OCI-LY1 (cell line): Measurements from ENCODE around the gene EYA2.

Experiments
- H2AFZ ChIP-seq: fragments of 200-600 bp; sonication (generic), shearing (Covaris generic); 2 replicates; pipeline ENCODE4 v1.6.0; 2014; ENCODE audit warnings: antibody characterized with exemption, mild to moderate bottlenecking, low read length
- H3F3A ChIP-seq: fragments of 200-600 bp; sonication (generic), shearing (Covaris generic); 2 replicates; pipeline ENCODE4 v1.6.0; 2014; ENCODE audit warnings: mild to moderate bottlenecking, antibody characterized with exemption, low read length, moderate library complexity; ENCODE audit not compliant: insufficient read depth
- H3K27ac ChIP-seq: fragments of 200-600 bp; sonication (generic); 2 replicates; pipeline ENCODE4 v1.5.1; 2014; ENCODE audit warnings: low read length, mixed run types, mild to moderate bottlenecking, low read depth; ENCODE audit not compliant: poor library complexity, severe bottlenecking
- H3K27me3 ChIP-seq: fragments of 200-600 bp; sonication (generic); 2 replicates; pipeline ENCODE4 v1.6.0; 2014; ENCODE audit warnings: antibody characterized with exemption, mild to moderate bottlenecking, low read length, moderate library complexity; ENCODE audit not compliant: insufficient read depth
- H3K36me3 ChIP-seq: fragments of 200-600 bp; sonication (generic); 2 replicates; pipeline ENCODE4 v1.6.1; 2014; ENCODE audit warnings: mild to moderate bottlenecking, antibody characterized with exemption, low read length, moderate library complexity, mixed read lengths; ENCODE audit not compliant: insufficient read depth
- H3K4me1 ChIP-seq: fragments of 200-600 bp; sonication (generic); 2 replicates; pipeline ENCODE4 v1.5.1; 2014; ENCODE audit warnings: mild to moderate bottlenecking, low read length, moderate library complexity; ENCODE audit not compliant: insufficient read depth, severe bottlenecking
- H3K4me2 ChIP-seq: fragments of 200-600 bp; sonication (generic), shearing (Covaris generic); 2 replicates; pipeline ENCODE4 v1.6.1; 2014; ENCODE audit warnings: low read length
- H3K4me3 ChIP-seq: fragments of 200-600 bp; sonication (generic); 2 replicates; pipeline ENCODE4 v1.5.1; 2014; ENCODE audit warnings: low read length, low read depth, mild to moderate bottlenecking, mixed read lengths; ENCODE audit not compliant: poor library complexity, severe bottlenecking
- H3K79me2 ChIP-seq: fragments of 200-600 bp; shearing (Covaris generic); 2 replicates; pipeline ENCODE4 v1.6.1; 2016; ENCODE audit warnings: mixed run types, low read length, mixed read lengths; ENCODE audit not compliant: insufficient read depth
- H3K9ac ChIP-seq: fragments of 200-600 bp; sonication (generic), shearing (Covaris generic); 2 replicates; pipeline ENCODE4 v1.6.1; 2014; ENCODE audit warnings: mild to moderate bottlenecking, low read length, mixed read lengths
- H3K9me2 ChIP-seq: fragments of 200-600 bp; sonication (generic), shearing (Covaris generic); 2 replicates; pipeline ENCODE4 v1.6.1; 2014; ENCODE audit warnings: low read depth, mild to moderate bottlenecking, low read length, mixed read lengths
- H3K9me3 ChIP-seq: fragments of 200-600 bp; shearing (Covaris generic); 2 replicates; pipeline ENCODE4 v1.6.1; 2014; ENCODE audit warnings: low read length, mixed read lengths
- H4K20me1 ChIP-seq: fragments of 200-600 bp; sonication (generic), shearing (Covaris generic); 2 replicates; pipeline ENCODE4 v1.6.0; 2016; ENCODE audit warnings: mild to moderate bottlenecking, low read length; ENCODE audit not compliant: insufficient read depth
- CTCF ChIP-seq: fragments of 200-600 bp; sonication (generic), shearing (Covaris generic); IDR thresholded peaks from 2 replicates; pipeline ENCODE4 v1.5.1; 2017; ENCODE audit warnings: mild to moderate bottlenecking, antibody characterized with exemption, low read length, moderate library complexity, mixed read lengths
- EZH2 ChIP-seq: fragments of 200-600 bp; sonication (generic), shearing (Covaris generic); IDR thresholded peaks from 2 replicates; pipeline ENCODE4 v1.8.0; 2017; ENCODE audit warnings: borderline replicate concordance, mixed run types, mild to moderate bottlenecking, antibody characterized with exemption, low read length, moderate library complexity, mixed read lengths

Gene EYA2

GRCh38 chr20:47118641-47119040, 224.0 kb downstream of the EYA2 start:
- Histone ChIP-seq H3K9me3 (no peaks in the 10 kb centered on the region), H3K79me2 (no peaks in the 10 kb centered on the region), H4K20me1 (no peaks in the 10 kb centered on the region), H3K4me2 (no peak overlapping the region), H3K36me3 (no peaks in the 10 kb centered on the region), H2AFZ (no peak overlapping the region), H3K4me3 (no peak overlapping the region), H3K4me1 (no peaks in the 10 kb centered on the region), H3K9me2 (no peaks in the 10 kb centered on the region), H3K9ac (no peak overlapping the region), H3F3A (no peaks in the 10 kb centered on the region), H3K27ac (no peak overlapping the region), H3K27me3 (no peaks in the 10 kb centered on the region)
- no peak for TF ChIP-seq CTCF
- TF ChIP-seq EZH2: no peak

- Histone ChIP-seq H3K9me2 (no peaks in the 10 kb centered on the region), H3K4me1 (no peaks in the 10 kb centered on the region), H3K4me2 (no peak overlapping the region), H2AFZ (no peak overlapping the region), H3K9me3 (no peaks in the 10 kb centered on the region), H3F3A (no peaks in the 10 kb centered on the region), H3K79me2 (no peaks in the 10 kb centered on the region), H3K27ac (no peak overlapping the region), H3K4me3 (no peak overlapping the region), H3K27me3 (0 out of 2 replicates have a peak, but pooled peaks cover 3% of the 10 kb centered on the region), H4K20me1 (no peaks in the 10 kb centered on the region), H3K9ac (no peak overlapping the region), H3K36me3 (no peaks in the 10 kb centered on the region)
- no peak for TF ChIP-seq CTCF
Observed at GRCh38 chr20:47120346-47120936, 225.8 kb downstream of the EYA2 start.

GRCh38 chr20:47122560-47122959, 227.9 kb downstream of the EYA2 start:
- no peak overlapping the region for H2AFZ ChIP-seq
- no peaks in the 10 kb centered on the region for H3K9me3 ChIP-seq
- no peaks in the 10 kb centered on the region for H3F3A ChIP-seq
- TF ChIP-seq CTCF (no peak), EZH2 (no peak)
- no peak overlapping the region for H3K9ac ChIP-seq
- H3K36me3 ChIP-seq: no peaks in the 10 kb centered on the region
- H3K4me1 ChIP-seq: no peaks in the 10 kb centered on the region
- H3K79me2 ChIP-seq: no peaks in the 10 kb centered on the region
- H3K27me3 ChIP-seq: 0 out of 2 replicates have a peak, but pooled peaks cover 3% of the 10 kb centered on the region
- no peak overlapping the region for H3K4me2 ChIP-seq
- no peaks in the 10 kb centered on the region for H4K20me1 ChIP-seq
- H3K4me3 ChIP-seq: no peak overlapping the region
- H3K9me2 ChIP-seq: no peaks in the 10 kb centered on the region
- no peak overlapping the region for H3K27ac ChIP-seq
